Spleen (tissue), 7 donors: ENCODE measurements around the gene IFNLR1.

ENCODE experiments used
- CTCF ChIP-seq, 11 experiments: fragments of 200-600 bp in 7 of 11; fragments of 450-650 bp in 4 of 11; sonication (generic) in 4 of 11; IDR thresholded peaks in 8 of 11; conservative IDR thresholded peaks in 3 of 11; 1 replicate in 7 of 11; 2 replicates in 4 of 11; pipeline versions ENCODE4 v1.4.0 to v1.8.0; 2016 to 2021; ENCODE audit warnings: antibody characterized with exemption in 11 of 11, inconsistent platforms in 4 of 11, mild to moderate bottlenecking in 1 of 11
- POLR2A ChIP-seq, 3 donors: fragments of 450-650 bp; IDR thresholded peaks; one replicate each; pipeline ENCODE4 v1.5.1; 2017; ENCODE audit warnings: antibody characterized with exemption in 3 of 3, mild to moderate bottlenecking in 1 of 3
- POLR2AphosphoS5 ChIP-seq, 3 donors: sonication (generic); formaldehyde crosslinking; IDR thresholded peaks; one replicate each; pipeline ENCODE4 v1.5.1; 2017; ENCODE audit warnings: antibody characterized with exemption in 3 of 3
- donor health status: DM: no; HTN: no; CAD: no; lungs with moderate emphysema.
- donor health status: DM: no; HTN: no; CAD: no.
- donor health status: DM: no; HTN: no; CAD: no.

DNA sequence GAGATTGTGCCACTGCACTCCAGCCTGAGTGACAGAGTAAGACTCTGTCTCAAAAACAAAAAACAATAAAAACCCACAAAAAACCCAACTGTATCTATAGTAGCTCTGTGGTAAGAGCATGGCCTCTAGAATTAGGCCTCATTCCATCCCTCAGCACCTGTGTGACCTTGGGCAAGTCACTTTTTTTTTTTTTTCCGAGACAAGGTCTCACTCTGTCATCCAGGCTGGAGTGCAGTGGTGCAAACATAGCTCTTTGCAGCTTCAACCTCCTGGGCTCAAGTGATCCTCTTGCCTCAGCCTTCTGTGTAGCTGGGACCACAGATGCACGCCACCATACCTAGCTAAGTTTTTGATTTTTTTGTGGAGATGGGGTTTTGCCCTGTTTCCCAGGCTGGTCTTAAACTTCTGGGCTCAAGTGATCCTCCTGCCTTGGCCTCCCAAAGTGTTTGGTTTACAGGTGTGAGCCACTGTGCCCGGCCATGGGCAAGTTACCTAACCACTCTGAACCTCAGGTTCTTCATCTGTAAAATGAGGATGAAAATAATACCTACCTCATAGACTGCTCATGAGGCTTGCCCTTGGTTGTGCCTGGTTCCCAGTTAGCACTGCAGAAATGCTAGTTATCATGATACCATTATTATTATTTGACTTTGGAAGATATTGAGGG is 59.8 kb downstream of the IFNLR1 start:
- TF ChIP-seq CTCF (IDR thresholded peaks at IDR 0.05 in 8 of 11, conservative IDR thresholded peaks at IDR 0.05 in 3 of 11) = no peak
- no peak for TF ChIP-seq POLR2A (IDR thresholded peaks at IDR 0.05)
- TF ChIP-seq POLR2AphosphoS5 (IDR thresholded peaks at IDR 0.05) = no peak
